IPS-15b (cell line): ENCODE measurements around the gene PLA2G4F.

Experiments used
- H3K27me3 ChIP-seq: one replicate; pipeline ENCODE4 v1.6.1; 2013; ENCODE audit warnings: low read length; ENCODE audit not compliant: control insufficient read depth, insufficient read depth
- H3K36me3 ChIP-seq: one replicate; pipeline ENCODE4 v1.6.1; 2013; ENCODE audit warnings: low read length; ENCODE audit not compliant: control insufficient read depth, insufficient read depth
- H3K4me1 ChIP-seq: one replicate; pipeline ENCODE4 v1.6.1; 2013; ENCODE audit warnings: mild to moderate bottlenecking, low read length; ENCODE audit not compliant: control insufficient read depth, insufficient read depth
- H3K4me3 ChIP-seq: one replicate; pipeline ENCODE4 v1.5.1; 2013; ENCODE audit warnings: low read depth, low read length
- H3K9ac ChIP-seq: one replicate; pipeline ENCODE4 v1.6.1; 2013; ENCODE audit warnings: low read depth, mild to moderate bottlenecking, low read length
- H3K9me3 ChIP-seq: one replicate; pipeline ENCODE4 v1.6.1; 2013; ENCODE audit warnings: mild to moderate bottlenecking, low read length; ENCODE audit not compliant: control insufficient read depth, insufficient read depth

Gene PLA2G4F

DNA sequence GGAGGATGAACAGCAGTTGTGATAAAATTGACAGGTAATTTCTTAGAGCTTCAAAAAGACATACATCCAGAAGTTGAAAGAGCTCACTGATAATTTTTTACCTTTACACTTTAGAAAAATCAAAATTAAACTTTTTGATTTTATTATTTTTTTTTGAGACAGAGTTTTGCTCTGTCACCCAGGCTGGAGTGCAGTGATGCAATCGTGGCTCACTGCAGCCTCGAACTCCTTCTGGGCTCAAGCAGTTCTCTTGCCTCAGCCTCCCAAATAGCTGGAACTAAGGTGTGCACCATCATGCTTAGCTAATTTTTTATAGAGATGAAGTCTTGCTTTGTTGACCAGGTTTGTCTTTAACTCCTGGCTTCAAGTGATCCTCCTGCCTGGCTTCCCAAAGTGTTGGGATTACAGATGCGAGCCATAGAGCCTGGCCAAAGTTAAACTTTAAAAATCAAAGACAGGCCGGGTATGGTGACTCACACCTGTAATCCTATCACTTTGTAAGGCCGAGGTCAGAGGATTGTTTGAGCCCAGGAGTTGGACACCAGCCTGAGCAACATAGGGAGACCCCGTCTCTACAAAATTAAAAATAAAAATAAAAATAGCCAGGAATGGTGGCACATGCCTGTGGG, 21.7 kb downstream of the PLA2G4F start:
- Histone ChIP-seq H3K4me3 (no peak overlapping the region), H3K27me3 (no peaks in the 10 kb centered on the region), H3K4me1 (no peaks in the 10 kb centered on the region), H3K9me3 (no peaks in the 10 kb centered on the region), H3K9ac (no peak overlapping the region), H3K36me3 (no peaks in the 10 kb centered on the region)

GRCh38 chr15:42133886-42134502, 22.4 kb downstream of the PLA2G4F start:
- Histone ChIP-seq H3K27me3 (no peaks in the 10 kb centered on the region), H3K4me1 (no peaks in the 10 kb centered on the region), H3K36me3 (no peaks in the 10 kb centered on the region), H3K9ac (no peak overlapping the region), H3K9me3 (no peaks in the 10 kb centered on the region), H3K4me3 (no peak overlapping the region)

- Histone ChIP-seq H3K27me3 (no peaks in the 10 kb centered on the region), H3K9ac (no peak overlapping the region), H3K4me3 (no peak overlapping the region), H3K9me3 (no peaks in the 10 kb centered on the region), H3K36me3 (no peaks in the 10 kb centered on the region), H3K4me1 (no peaks in the 10 kb centered on the region)
Observed at GRCh38 chr15:42133356-42133755, 23.1 kb downstream of the PLA2G4F start.

- H3K4me3 ChIP-seq, result no peak overlapping the region
- no peaks in the 10 kb centered on the region for H3K36me3 ChIP-seq
- H3K4me1 ChIP-seq, result no peaks in the 10 kb centered on the region
- H3K9me3 ChIP-seq, result no peaks in the 10 kb centered on the region
- H3K9ac ChIP-seq, result no peak overlapping the region
- no peaks in the 10 kb centered on the region for H3K27me3 ChIP-seq
Observed at GRCh38 chr15:42131826-42132806, 24.3 kb downstream of the PLA2G4F start.

DNA sequence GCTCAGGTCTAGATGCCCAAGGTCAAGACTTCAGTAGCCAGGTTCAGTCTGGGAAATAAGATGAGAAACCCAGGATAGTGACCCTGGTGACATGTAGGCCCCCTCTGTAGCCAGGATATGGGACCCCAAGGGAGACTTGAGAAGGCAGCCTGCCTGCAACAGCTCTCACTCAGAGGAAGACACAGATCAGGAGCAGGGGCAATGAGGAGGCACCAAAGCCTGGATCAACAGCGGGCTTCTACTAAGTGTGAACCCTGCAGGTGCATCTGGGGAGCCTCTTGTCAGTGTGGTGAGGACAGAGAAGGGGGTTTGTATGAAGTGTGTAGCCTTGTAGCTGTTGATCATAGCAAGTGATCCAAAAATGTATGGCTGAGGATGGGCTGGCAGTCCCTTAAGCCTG, 25.4 kb downstream of the PLA2G4F start:
- H3K27me3 ChIP-seq, result no peaks in the 10 kb centered on the region
- H3K36me3 ChIP-seq, result no peaks in the 10 kb centered on the region
- no peak overlapping the region for H3K4me3 ChIP-seq
- H3K9me3 ChIP-seq, result no peaks in the 10 kb centered on the region
- no peaks in the 10 kb centered on the region for H3K4me1 ChIP-seq
- H3K9ac ChIP-seq, result no peak overlapping the region

- Histone ChIP-seq H3K4me3 (no peak overlapping the region), H3K36me3 (no peaks in the 10 kb centered on the region), H3K4me1 (no peaks in the 10 kb centered on the region), H3K9me3 (no peaks in the 10 kb centered on the region), H3K9ac (no peak overlapping the region), H3K27me3 (no peaks in the 10 kb centered on the region)
Observed at GRCh38 chr15:42130246-42130986, 26.0 kb downstream of the PLA2G4F start.

GRCh38 chr15:42129364-42129763, 27.1 kb downstream of the PLA2G4F start:
- Histone ChIP-seq H3K9ac (no peak overlapping the region), H3K9me3 (no peaks in the 10 kb centered on the region), H3K36me3 (no peaks in the 10 kb centered on the region), H3K4me3 (no peak overlapping the region), H3K27me3 (no peaks in the 10 kb centered on the region), H3K4me1 (no peaks in the 10 kb centered on the region)

DNA sequence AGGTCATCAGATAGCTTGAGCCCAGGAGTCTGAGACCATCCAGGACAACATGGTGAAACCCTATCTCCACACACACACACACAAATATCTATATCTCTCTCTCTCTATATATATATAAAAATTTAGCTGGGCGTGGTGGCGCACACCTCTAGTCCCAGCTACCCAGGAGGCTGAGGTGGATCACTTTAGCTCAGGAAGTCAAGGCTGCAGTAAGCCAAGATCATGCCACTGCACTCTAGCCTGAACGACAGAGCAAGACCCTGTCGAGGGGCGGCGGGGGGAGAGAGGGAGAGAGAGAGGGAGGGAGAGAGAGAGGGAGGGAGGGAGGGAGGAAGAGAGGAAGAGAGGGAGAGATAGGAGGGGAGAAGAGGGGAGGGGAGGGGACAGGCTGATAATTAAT, 28.0 kb downstream of the PLA2G4F start:
- Histone ChIP-seq H3K36me3 (no peaks in the 10 kb centered on the region), H3K27me3 (no peaks in the 10 kb centered on the region), H3K4me3 (no peak overlapping the region), H3K9me3 (no peaks in the 10 kb centered on the region), H3K9ac (no peak overlapping the region), H3K4me1 (no peaks in the 10 kb centered on the region)

DNA sequence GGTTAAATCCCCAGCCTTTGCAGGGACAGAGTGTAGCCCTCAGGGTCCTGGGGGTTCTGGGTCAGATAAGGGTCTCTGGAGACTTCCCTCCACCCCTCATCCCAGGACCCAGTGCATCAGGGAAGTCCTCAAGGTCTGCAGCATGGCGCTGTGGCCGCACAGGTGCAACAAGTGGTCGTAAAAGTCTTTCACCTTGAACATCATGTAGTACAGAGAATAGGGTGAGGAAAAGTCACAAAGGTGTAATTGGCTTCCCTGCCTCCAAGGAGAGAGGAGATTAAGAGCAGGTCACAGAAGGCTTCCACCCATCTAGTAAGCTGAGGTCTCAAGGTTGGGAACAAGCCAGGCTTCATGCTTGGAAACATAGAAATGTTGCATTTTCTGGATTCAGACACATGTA, 32.9 kb downstream of the PLA2G4F start:
- H3K36me3 ChIP-seq, result no peaks in the 10 kb centered on the region
- H3K4me1 ChIP-seq, result peaks cover 2% of the 10 kb centered on the region
- no peak overlapping the region for H3K4me3 ChIP-seq
- no peak overlapping the region for H3K9ac ChIP-seq
- H3K9me3 ChIP-seq, result no peaks in the 10 kb centered on the region
- no peaks in the 10 kb centered on the region for H3K27me3 ChIP-seq

GRCh38 chr15:42121682-42122081, 34.8 kb downstream of the PLA2G4F start:
- Histone ChIP-seq H3K9ac (no peak overlapping the region), H3K4me3 (no peak overlapping the region), H3K36me3 (no peaks in the 10 kb centered on the region), H3K4me1 (peaks cover 5% of the 10 kb centered on the region), H3K27me3 (no peaks in the 10 kb centered on the region), H3K9me3 (no peaks in the 10 kb centered on the region)

DNA sequence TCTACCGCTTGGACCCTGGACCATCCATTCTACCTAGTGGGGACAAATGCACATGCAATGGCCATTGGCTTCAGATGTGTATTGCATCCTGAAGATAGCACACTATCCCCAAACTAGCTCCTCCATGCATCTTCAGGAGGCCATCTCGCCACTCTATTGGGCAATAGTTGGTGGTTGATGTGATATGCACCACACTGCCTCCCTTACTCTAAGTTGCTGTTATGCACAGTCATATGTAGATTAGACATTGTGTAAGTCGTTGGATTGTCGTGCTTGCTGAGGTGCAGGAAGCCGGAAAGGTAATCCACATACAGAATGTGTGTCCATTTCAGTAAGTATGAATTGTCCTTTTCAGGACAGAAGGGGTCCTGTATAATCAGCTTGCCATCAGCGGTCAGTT, 35.4 kb downstream of the PLA2G4F start:
- Histone ChIP-seq H3K4me3 (no peak overlapping the region), H3K9ac (no peak overlapping the region), H3K27me3 (no peaks in the 10 kb centered on the region), H3K36me3 (no peaks in the 10 kb centered on the region), H3K9me3 (no peaks in the 10 kb centered on the region), H3K4me1 (peaks cover 5% of the 10 kb centered on the region)
